ENCODE data around the gene CCNT1.
"Not testable (repeated sequence)": the region's sequence is repeated elsewhere in the genome, so short reads cannot be mapped to it uniquely, and the experiment has no call there.

The CCNT1 gene

DNA sequence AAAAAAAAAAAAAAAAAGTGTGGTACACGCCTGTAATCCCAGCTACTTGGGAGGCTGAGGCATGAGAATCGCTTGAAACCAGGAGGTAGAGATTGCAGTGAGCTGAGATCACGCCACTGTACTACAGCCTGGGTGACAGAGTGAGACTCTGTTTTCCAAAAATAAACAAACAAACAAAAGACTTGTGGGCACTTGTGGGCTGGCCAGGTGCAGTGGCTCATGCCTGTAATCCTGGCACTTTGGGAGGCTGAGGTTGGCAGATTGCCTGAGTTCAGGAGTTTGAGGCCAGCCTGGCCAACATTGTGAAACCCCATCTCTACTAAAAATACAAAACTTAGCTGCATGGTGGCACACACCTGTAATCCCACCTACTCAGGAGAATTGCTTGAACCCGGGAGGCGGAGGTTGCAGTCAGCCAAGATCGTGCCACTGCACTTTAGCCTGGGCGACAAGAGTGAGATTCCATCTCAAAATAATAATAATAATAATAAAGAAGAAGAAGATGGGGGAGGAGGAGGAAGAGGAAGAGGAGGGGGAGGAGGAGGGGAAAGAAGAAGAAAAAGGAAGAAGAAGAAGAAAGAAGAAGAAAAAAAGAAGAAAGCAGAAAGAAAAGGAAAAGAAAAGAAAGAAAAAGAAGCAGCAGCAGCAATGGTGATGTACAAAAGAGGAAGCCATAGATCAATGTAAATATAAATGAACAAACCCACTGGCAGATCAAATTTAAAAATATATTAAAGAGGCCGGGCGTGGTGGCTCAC is 27.9 kb upstream of the CCNT1 start:
- TF ChIP-seq, protein P1, sequence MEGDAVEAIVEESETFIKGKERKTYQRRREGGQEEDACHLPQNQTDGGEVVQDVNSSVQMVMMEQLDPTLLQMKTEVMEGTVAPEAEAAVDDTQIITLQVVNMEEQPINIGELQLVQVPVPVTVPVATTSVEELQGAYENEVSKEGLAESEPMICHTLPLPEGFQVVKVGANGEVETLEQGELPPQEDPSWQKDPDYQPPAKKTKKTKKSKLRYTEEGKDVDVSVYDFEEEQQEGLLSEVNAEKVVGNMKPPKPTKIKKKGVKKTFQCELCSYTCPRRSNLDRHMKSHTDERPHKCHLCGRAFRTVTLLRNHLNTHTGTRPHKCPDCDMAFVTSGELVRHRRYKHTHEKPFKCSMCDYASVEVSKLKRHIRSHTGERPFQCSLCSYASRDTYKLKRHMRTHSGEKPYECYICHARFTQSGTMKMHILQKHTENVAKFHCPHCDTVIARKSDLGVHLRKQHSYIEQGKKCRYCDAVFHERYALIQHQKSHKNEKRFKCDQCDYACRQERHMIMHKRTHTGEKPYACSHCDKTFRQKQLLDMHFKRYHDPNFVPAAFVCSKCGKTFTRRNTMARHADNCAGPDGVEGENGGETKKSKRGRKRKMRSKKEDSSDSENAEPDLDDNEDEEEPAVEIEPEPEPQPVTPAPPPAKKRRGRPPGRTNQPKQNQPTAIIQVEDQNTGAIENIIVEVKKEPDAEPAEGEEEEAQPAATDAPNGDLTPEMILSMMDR (IDR thresholded peaks at IDR 0.05; ENCODE audit: extremely low read depth, missing control alignments): no peak
- DNase-seq (ENCODE audit: low spot score): no peak

DNA sequence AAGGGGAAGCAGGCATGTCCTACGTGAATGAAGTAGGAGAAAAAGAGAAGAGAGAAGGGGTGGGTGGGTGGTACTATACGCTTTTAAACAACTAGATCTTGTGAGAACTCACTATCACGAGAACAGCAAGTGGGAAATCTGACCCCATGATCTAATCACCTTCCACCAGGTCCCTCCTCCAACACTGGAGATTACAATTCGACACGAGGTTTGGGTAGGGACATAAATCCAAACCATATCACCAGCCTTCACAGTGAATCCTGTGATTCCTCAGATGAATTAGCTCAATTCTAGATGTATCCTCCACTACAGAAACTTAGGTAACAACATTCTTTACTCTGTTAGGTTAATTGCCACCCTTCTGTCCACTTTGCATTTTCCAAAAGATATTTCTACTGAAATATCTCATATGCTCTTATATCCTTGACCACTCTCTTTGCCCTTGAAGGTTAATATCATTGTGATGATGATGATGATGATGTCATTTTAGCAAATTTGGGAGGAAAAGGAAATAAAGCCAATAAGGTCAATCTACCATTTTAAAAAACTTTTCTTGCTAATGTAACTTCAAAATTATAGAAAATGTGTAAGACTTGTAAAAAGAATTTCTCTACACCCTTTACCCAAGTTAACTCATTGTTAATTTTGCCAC is 23.2 kb upstream of the CCNT1 start:
- TF ChIP-seq, protein P1 (IDR thresholded peaks at IDR 0.05; ENCODE audit: extremely low read depth, missing control alignments): no peak
- DNase-seq (ENCODE audit: low spot score): no peak

DNA sequence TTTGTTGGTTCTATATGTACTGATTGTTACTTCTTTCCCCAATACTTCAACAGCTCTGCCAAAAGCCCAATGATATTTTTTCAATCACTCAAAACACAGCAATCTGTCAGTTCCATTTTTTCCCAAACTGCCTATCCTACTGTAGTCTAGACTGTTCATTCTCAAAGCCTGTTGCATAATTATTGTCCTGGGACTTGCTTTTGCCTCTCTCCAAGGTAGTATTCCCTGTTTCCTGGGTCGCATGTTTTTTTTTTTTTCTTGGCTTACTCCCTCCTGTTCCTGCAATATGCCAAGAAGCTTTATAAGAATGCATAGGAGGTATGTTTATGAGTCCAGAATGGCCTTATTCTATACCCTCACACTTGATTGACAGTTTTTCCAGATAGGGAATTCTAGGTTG is 19.9 kb upstream of the CCNT1 start:
- TF ChIP-seq, protein P1 (IDR thresholded peaks at IDR 0.05; ENCODE audit: extremely low read depth, missing control alignments): no peak

DNA sequence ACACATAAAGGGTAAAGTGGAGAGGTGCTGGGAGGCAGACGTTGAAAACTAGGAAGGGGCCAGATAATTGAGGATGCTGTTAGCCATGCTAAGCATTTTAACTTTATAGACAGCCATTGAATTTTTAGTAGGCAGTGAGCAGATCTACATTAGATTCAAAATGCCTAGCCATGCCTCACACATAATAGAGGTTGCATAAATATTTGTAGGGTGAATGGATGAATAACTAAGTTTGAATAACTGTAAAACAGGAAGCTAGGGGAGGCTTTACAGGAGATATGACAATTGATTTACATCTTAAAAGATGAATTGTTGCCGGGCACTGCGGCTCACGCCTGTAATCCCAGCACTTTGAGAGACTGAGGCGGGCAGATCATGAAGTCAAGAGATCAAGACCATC is 12.3 kb upstream of the CCNT1 start:
- DNase-seq (ENCODE audit: low spot score): no peak

More for the DNA sequence above, 19.9 kb upstream of the CCNT1 start:
- DNase-seq (ENCODE audit: low spot score): no peak

DNA sequence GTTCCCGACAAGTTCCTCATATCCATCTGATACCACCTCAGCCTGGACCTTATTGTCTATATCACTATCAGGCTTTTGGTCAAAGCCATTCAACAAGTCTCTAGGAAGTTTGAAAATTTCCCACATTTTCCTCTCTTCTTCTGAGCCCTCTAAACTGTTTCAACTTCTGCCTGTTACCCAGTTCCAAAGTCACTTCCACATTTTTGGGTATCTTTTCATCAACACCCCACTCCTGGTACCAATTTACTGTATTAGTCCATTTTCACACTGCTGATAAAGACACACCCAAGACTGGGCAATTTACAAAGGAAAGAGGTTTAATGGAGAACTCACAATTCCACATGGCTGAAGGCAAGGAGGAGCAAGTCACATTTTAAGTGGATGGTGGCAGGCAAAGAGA is 4.2 kb upstream of the CCNT1 start:
- DNase-seq (ENCODE audit: low spot score): not testable (repeated sequence)

More for the DNA sequence above, 12.3 kb upstream of the CCNT1 start:
- TF ChIP-seq, protein P1 (IDR thresholded peaks at IDR 0.05; ENCODE audit: extremely low read depth, missing control alignments): no peak

DNA sequence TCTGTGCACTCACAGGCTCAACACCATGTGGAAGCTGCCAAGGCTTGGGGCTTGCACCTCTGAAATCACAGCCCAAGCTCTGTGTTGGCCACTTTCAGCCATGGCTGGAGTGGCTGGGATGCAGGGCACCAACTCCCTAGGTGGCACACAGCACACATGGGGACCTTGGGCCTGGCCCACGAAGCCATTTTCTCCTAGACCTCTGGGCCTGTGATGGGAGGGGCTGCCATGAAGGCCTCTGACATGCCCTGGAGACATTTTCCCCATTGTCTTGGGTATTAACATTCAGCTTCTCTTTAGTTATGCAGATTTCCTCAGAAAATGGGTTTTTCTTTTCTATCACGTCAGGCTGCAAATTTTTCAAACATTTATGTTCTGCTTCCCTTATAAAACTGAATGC is 3.7 kb upstream of the CCNT1 start:
- DNase-seq (ENCODE audit: low spot score): not testable (repeated sequence)

DNA sequence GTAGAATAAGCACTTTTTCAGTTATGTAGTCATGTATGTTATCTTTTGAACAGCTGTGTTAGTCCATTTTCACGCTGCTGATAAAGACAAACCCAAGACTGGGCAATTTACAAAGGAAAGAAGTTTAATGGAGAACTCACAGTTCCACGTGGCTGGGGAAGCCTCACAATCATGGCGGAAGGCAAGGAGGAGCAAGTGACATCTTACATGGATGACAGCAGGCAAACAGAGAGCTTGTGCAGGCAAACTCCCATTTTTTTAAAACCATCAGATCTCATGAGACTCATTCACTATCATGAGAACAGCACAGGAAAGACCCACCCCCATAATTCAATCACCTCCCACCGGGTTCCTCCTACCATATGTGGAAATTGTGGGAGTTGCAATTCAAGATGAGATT is 2.5 kb upstream of the CCNT1 start:
- not testable (repeated sequence) for DNase-seq (ENCODE audit: low spot score)

DNA sequence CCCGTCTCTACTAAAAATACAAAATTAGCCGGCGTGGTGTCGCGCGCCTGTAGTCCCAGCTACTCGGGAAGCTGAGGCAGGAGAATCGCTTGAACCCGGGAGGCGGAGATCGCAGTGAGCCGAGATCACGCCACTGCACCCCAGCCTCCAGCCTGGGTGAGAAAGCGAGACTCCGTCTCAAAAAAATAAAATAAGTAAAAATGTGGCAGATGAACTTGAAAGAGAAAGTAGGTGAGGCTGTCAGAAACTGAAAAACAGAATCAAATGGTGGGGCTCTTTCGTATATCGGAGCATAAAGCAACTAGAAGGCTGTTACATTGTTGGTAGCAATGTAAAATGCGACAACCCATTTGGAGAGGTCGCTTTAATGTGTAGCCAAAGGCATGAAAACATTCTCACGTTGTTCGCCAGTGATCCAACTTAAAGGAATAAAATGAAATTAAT is 767 bp upstream of the CCNT1 start:
- TF ChIP-seq, protein P1 (IDR thresholded peaks at IDR 0.05; ENCODE audit: extremely low read depth, missing control alignments): no peak
- DNase-seq (ENCODE audit: low spot score): peak; percentile 55

DNA sequence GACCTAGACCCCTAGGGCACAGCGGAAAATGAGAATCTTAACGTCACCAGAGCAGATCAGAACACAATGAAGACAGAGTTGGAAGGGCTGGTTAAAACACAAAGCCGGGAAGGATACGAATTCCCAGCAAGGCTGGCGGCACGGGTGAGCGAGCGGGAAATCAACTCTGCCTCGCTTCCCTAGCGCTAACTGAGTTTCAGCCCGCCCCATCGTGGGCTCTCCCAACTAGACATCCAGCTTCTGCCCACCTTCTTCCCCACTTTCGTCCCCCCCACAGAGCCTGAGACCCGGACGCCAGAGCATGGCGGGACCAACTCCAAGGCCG is 377 bp downstream of the CCNT1 start:
- no peak for DNase-seq (ENCODE audit: low spot score)
- TF ChIP-seq, protein P1 (IDR thresholded peaks at IDR 0.05; ENCODE audit: extremely low read depth, missing control alignments): no peak
